ENCODE measurements around the gene SLC23A3.

- no peak for TF ChIP-seq CTCF (IDR thresholded peaks at IDR 0.05)
- TF ChIP-seq EZH2phosphoT487 (IDR thresholded peaks at IDR 0.05), result no peak
Measured at GRCh38 chr2:219168526-219168925, 1.3 kb downstream of the SLC23A3 start.
